Activated gamma-delta T cell treated with Interleukin-2 at 50 U/mL for 16 hours (primary cell): ENCODE data around the gene KCNK7.

ENCODE experiments used
- DNase-seq: peaks from one replicate; pipeline ENCODE4 v3.0.0-alpha.2; 2020

Gene KCNK7

GRCh38 chr11:65585396-65586246, 10.0 kb downstream of the KCNK7 start:
- no peak for DNase-seq

GRCh38 chr11:65584723-65585171, 10.9 kb downstream of the KCNK7 start:
- DNase-seq, result no peak

- no peak for DNase-seq
Observed at GRCh38 chr11:65584106-65584505, 11.5 kb downstream of the KCNK7 start.

GRCh38 chr11:65583589-65583988, 12.0 kb downstream of the KCNK7 start:
- DNase-seq, result no peak

- no peak for DNase-seq
Observed at GRCh38 chr11:65581928-65582327, 13.7 kb downstream of the KCNK7 start.

GRCh38 chr11:65580756-65581155, 14.8 kb downstream of the KCNK7 start:
- no peak for DNase-seq

- no peak for DNase-seq
Observed at GRCh38 chr11:65580031-65580692, 15.4 kb downstream of the KCNK7 start.

GRCh38 chr11:65579291-65579690, 16.3 kb downstream of the KCNK7 start:
- no peak for DNase-seq

GRCh38 chr11:65578667-65579066, 16.9 kb downstream of the KCNK7 start:
- no peak for DNase-seq

- no peak for DNase-seq
Observed at GRCh38 chr11:65578134-65578533, 17.5 kb downstream of the KCNK7 start.

- no peak for DNase-seq
Observed at GRCh38 chr11:65577756-65578109, 17.9 kb downstream of the KCNK7 start.

- no peak for DNase-seq
Observed at GRCh38 chr11:65576867-65577755, 18.5 kb downstream of the KCNK7 start.

GRCh38 chr11:65576232-65576866, 19.3 kb downstream of the KCNK7 start:
- DNase-seq, result no peak

GRCh38 chr11:65575568-65576231, 19.9 kb downstream of the KCNK7 start, which contains the start of gene EHBP1L1:
Gene EHBP1L1 (plus strand): TSS chr11:65576053. CDS start chr11:65576303, 250 bp downstream.
- DNase-seq, result peak; percentile 66

- DNase-seq, result peak; percentile 45
Observed at GRCh38 chr11:65574811-65575567, 20.6 kb downstream of the KCNK7 start.

- DNase-seq, result peak; percentile 78
Observed at GRCh38 chr11:65574109-65574810, 21.3 kb downstream of the KCNK7 start.

GRCh38 chr11:65573391-65574079, 22.1 kb downstream of the KCNK7 start:
- DNase-seq, result no peak

- peak; percentile 90 for DNase-seq
Observed at GRCh38 chr11:65572356-65573051, 23.1 kb downstream of the KCNK7 start, which contains the start of gene FAM89B. Gene FAM89B (plus strand): TSS chr11:65572538. CDS start chr11:65572670, 132 bp downstream.

- DNase-seq, result no peak
Observed at GRCh38 chr11:65571940-65572339, 23.7 kb downstream of the KCNK7 start.
